ACC112 (cell line): Measurements from ENCODE around the gene GCAT.

Experiments used
- H2AFZ ChIP-seq: fragments of 200-600 bp; sonication (generic); one replicate; pipeline ENCODE4 v1.6.0; 2017; ENCODE audit warnings: antibody characterized with exemption, low read length; ENCODE audit not compliant: unreplicated experiment
- H3K27ac ChIP-seq: fragments of 200-600 bp; sonication (generic); 2 replicates; pipeline ENCODE4 v1.5.1; 2014; ENCODE audit warnings: low read depth, mild to moderate bottlenecking, antibody characterized with exemption, low read length, moderate library complexity
- H3K27me3 ChIP-seq: fragments of 200-600 bp; sonication (generic); 2 replicates; pipeline ENCODE4 v1.6.1; 2014; ENCODE audit warnings: mild to moderate bottlenecking, antibody characterized with exemption, low read length, moderate library complexity, mixed read lengths; ENCODE audit not compliant: insufficient read depth
- H3K36me3 ChIP-seq: fragments of 200-600 bp; sonication (generic); 2 replicates; pipeline ENCODE4 v1.6.1; 2016; ENCODE audit warnings: mild to moderate bottlenecking, antibody characterized with exemption, low read length, moderate library complexity, mixed read lengths; ENCODE audit not compliant: insufficient read depth
- H3K4me1 ChIP-seq: fragments of 200-600 bp; sonication (generic); one replicate; pipeline ENCODE4 v1.6.1; 2016; ENCODE audit warnings: low read length, mixed read lengths; ENCODE audit not compliant: insufficient read depth, unreplicated experiment, control insufficient read depth
- H3K4me3 ChIP-seq: fragments of 200-600 bp; sonication (generic); 2 replicates; pipeline ENCODE4 v1.5.1; 2014; ENCODE audit warnings: mild to moderate bottlenecking, low read depth, low read length
- H3K79me2 ChIP-seq: fragments of 200-600 bp; sonication (generic); one replicate; pipeline ENCODE4 v1.6.0; 2016; ENCODE audit warnings: low read length; ENCODE audit not compliant: control insufficient read depth, unreplicated experiment, insufficient read depth

GCAT gene

DNA sequence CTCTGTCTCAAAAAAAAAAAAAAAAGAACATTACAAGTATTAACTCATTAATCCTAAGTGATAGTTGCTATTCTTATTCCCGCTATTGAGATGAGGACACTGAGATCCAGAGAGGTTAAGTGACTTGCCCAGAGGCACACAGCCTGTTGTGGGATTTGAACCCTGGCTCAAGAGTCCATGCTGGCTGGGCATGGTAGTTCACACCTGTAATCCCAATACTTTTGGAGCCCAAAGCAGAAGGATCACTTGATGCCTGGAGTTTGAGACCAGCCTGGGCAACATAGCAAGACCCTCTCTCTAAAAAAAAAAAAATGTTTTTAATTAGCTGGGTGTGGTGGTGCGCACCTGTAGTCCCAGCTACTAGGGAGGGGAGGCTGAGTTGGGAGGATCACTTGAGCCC is 4.1 kb downstream of the GCAT start:
- H3K4me1 ChIP-seq, result no peaks in the 10 kb centered on the region
- no peaks in the 10 kb centered on the region for H3K27me3 ChIP-seq
- no peak overlapping the region for H3K27ac ChIP-seq
- H3K79me2 ChIP-seq, result peaks cover 2% of the 10 kb centered on the region
- H3K4me3 ChIP-seq, result no peak overlapping the region
- H3K36me3 ChIP-seq, result no peaks in the 10 kb centered on the region
- no peak overlapping the region for H2AFZ ChIP-seq

DNA sequence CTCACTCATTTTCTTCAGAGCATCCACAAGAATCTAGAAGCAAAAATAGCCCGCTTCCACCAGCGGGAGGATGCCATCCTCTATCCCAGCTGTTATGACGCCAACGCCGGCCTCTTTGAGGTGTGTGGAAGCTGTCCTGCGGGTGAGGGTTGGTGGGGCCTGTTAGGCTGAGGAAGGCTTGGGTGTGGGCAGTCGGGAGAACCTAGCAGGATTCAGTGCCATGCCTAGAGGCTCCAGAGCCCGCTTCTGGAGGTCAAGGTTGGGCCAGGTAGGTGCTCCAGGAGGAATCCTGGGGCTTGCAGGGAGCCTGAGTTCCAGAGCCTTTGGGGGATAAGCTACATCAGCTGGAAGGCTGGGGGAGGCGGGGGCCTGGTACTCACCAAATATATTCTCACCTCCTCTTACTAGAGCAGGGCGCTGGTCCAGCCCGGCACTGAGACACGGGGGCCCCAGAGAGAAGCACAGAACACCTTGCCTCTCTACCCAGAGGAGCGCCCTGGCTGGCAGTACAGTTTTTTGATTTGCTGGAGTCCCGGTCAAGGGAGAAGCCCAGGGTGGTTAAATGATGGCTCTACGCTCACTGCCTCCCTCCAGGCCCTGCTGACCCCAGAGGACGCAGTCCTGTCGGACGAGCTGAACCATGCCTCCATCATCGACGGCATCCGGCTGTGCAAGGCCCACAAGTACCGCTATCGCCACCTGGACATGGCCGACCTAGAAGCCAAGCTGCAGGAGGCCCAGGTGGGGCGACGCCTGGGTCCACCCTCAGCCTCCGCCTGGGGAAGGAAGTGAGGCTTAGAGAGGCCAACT is 5.3 kb downstream of the GCAT start:
- H3K4me3 ChIP-seq, result no peak overlapping the region
- no peaks in the 10 kb centered on the region for H3K79me2 ChIP-seq
- no peak overlapping the region for H3K27ac ChIP-seq
- H3K27me3 ChIP-seq, result no peaks in the 10 kb centered on the region
- no peaks in the 10 kb centered on the region for H3K36me3 ChIP-seq
- no peak overlapping the region for H2AFZ ChIP-seq
- H3K4me1 ChIP-seq, result no peaks in the 10 kb centered on the region

DNA sequence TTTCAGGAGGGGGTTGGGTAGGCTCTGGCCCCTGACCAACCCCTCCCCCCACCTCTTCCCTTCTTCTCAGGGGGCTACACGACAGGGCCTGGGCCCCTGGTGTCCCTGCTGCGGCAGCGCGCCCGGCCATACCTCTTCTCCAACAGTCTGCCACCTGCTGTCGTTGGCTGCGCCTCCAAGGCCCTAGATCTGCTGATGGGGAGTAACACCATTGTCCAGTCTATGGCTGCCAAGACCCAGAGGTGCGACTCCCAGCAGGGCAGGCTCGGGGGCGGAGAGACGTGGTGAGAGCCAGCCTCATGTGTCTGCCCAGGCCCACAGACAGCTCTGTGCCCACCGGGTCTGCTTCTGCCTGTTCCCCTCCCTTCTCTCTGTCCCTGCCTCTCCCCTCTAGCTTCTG is 7.9 kb downstream of the GCAT start:
- Histone ChIP-seq H3K36me3 (no peaks in the 10 kb centered on the region), H3K79me2 (no peaks in the 10 kb centered on the region), H3K27me3 (no peaks in the 10 kb centered on the region), H3K27ac (no peak overlapping the region), H3K4me1 (no peaks in the 10 kb centered on the region), H3K4me3 (no peak overlapping the region), H2AFZ (no peak overlapping the region)

GRCh38 chr22:37816543-37817180 is 8.9 kb downstream of the GCAT start:
- no peaks in the 10 kb centered on the region for H3K27me3 ChIP-seq
- H3K79me2 ChIP-seq, result no peaks in the 10 kb centered on the region
- no peak overlapping the region for H3K4me3 ChIP-seq
- no peaks in the 10 kb centered on the region for H3K4me1 ChIP-seq
- H3K27ac ChIP-seq, result no peak overlapping the region
- H3K36me3 ChIP-seq, result no peaks in the 10 kb centered on the region
- no peak overlapping the region for H2AFZ ChIP-seq

GRCh38 chr22:37817705-37818408 is 10.1 kb downstream of the GCAT start:
- Histone ChIP-seq H3K4me1 (no peaks in the 10 kb centered on the region), H2AFZ (peak overlapping the region; percentile 13), H3K27ac (no peak overlapping the region), H3K79me2 (no peaks in the 10 kb centered on the region), H3K36me3 (no peaks in the 10 kb centered on the region), H3K4me3 (peak overlapping the region; percentile 66), H3K27me3 (no peaks in the 10 kb centered on the region)

- Histone ChIP-seq H3K27ac (no peak overlapping the region), H3K27me3 (no peaks in the 10 kb centered on the region), H3K36me3 (no peaks in the 10 kb centered on the region), H2AFZ (peak overlapping the region; percentile 81), H3K4me3 (peak overlapping the region; percentile 66), H3K4me1 (no peaks in the 10 kb centered on the region), H3K79me2 (no peaks in the 10 kb centered on the region)
Measured at GRCh38 chr22:37818409-37819104, 10.8 kb downstream of the GCAT start.

- peak overlapping the region; percentile 66 for H3K4me3 ChIP-seq
- H3K27me3 ChIP-seq, result no peaks in the 10 kb centered on the region
- no peaks in the 10 kb centered on the region for H3K79me2 ChIP-seq
- no peaks in the 10 kb centered on the region for H3K4me1 ChIP-seq
- H3K36me3 ChIP-seq, result no peaks in the 10 kb centered on the region
- no peak overlapping the region for H3K27ac ChIP-seq
- no peak overlapping the region for H2AFZ ChIP-seq
Measured at GRCh38 chr22:37819105-37819433, 11.3 kb downstream of the GCAT start.

GRCh38 chr22:37820350-37820749 is 12.6 kb downstream of the GCAT start:
- H2AFZ ChIP-seq, result no peak overlapping the region
- H3K79me2 ChIP-seq, result no peaks in the 10 kb centered on the region
- H3K27me3 ChIP-seq, result peaks cover 3% of the 10 kb centered on the region; the same call in 1 of the 2 replicates
- H3K36me3 ChIP-seq, result no peaks in the 10 kb centered on the region
- no peak overlapping the region for H3K27ac ChIP-seq
- no peaks in the 10 kb centered on the region for H3K4me1 ChIP-seq
- no peak overlapping the region for H3K4me3 ChIP-seq

DNA sequence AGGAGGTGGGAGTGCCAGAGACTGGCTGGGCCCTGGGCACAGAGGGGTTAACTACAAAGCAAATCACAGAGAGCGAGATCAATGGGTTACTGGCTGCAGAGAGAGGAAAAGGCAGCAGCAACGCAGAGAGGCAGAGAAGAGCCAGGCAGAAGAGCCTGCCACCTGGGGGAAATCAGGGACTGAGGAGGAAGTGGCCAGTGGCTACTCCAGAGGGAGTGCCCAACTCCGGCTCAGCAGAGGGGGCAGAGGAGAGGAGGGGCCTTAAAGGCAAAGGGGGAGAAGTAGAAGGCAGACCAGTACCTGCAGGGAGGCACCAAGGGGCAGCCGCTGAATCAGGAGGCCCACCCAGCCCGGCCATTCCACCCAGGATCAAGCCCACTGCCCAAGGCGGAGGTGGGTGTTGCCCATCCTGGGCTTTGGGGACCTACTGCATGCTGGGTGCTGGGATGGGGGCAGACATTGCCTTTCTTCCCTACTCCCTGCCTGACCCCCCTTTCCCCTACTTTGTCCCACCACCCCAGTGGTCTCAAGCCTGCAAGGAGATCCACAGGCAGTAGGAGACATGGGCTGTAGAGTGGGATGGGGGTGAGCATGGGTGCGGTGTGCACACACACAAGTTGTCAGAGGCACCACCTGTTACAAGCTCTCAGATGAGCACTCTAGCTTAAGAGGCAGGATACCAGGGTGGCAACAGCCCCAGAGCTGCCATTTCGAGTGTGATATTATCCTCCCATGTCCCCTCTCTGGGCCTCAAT is 14.5 kb downstream of the GCAT start:
- H2AFZ ChIP-seq, result no peak overlapping the region
- no peak overlapping the region for H3K4me3 ChIP-seq
- no peak overlapping the region for H3K27ac ChIP-seq
- no peaks in the 10 kb centered on the region for H3K4me1 ChIP-seq
- H3K36me3 ChIP-seq, result no peaks in the 10 kb centered on the region
- H3K27me3 ChIP-seq, result peaks cover 3% of the 10 kb centered on the region; the same call in 1 of the 2 replicates
- no peaks in the 10 kb centered on the region for H3K79me2 ChIP-seq
